Ovary (tissue), 9 donors: Measurements from ENCODE around the gene DOCK8. TPM values are rescaled to one million over a fixed set of nuclear protein-coding genes. Genes with fewer than 3 reads are reported as not detected.

Experiments
- DNase-seq, 5 donors: peaks; one replicate each; pipeline ENCODE4 v3.0.0-alpha.2; 2019 to 2020
- H3K27ac ChIP-seq, 2 donors: fragments of 200-600 bp; one replicate each; pipeline versions ENCODE4 v1.5.1 to v1.8.0; 2019 to 2022
- H3K27me3 ChIP-seq: fragments of 200-600 bp; one replicate; pipeline ENCODE4 v1.8.0; 2022
- H3K36me3 ChIP-seq: fragments of 200-600 bp; sonication (generic); one replicate; pipeline ENCODE4 v1.5.1; 2019
- H3K4me1 ChIP-seq: one replicate; pipeline ENCODE4 v1.8.1; 2013; ENCODE audit warnings: mild to moderate bottlenecking, moderate library complexity; ENCODE audit not compliant: insufficient read depth
- H3K4me3 ChIP-seq: fragments of 200-600 bp; sonication (generic); one replicate; pipeline ENCODE4 v1.5.1; 2017
- H3K9me3 ChIP-seq, 2 donors: fragments of 200-600 bp in 1 of 2; sonication (generic) in 1 of 2; one replicate each; pipeline versions ENCODE4 v1.5.1 to v1.8.1; 2013 to 2019; ENCODE audit warnings: mild to moderate bottlenecking in 1 of 2, moderate library complexity in 1 of 2
- CTCF ChIP-seq, 3 donors: fragments of 450-650 bp in 2 of 3; fragments of 200-600 bp in 1 of 3; IDR thresholded peaks; one replicate each; pipeline versions ENCODE4 v1.5.1 to v1.8.0; 2016 to 2022; ENCODE audit warnings: antibody characterized with exemption in 3 of 3, mild to moderate bottlenecking in 1 of 3
- EP300 ChIP-seq: sonication (generic); formaldehyde crosslinking; IDR thresholded peaks from one replicate; pipeline ENCODE4 v1.6.1; 2017; ENCODE audit warnings: antibody characterized with exemption
- POLR2A ChIP-seq: fragments of 450-650 bp; IDR thresholded peaks from one replicate; pipeline ENCODE4 v1.6.1; 2017; ENCODE audit warnings: antibody characterized with exemption, mild to moderate bottlenecking, moderate library complexity
- whole genome bisulfite sequencing, 3 donors: extraction: QIAGEN DNeasy Blood & Tissue Kit in 1 of 3; methylation state at CpG; one replicate each; pipeline versions ENCODE4 v1.1.5 to v1.1.7; 2013 to 2017; 5-methylcytosine and 5-hydroxymethylcytosine counted together
- intact Hi-C, 4 donors: fragments of 100-400 bp; cut with DNase I; formaldehyde crosslinking; loops; one replicate each; pipeline versions ENCODE4 v1.11.0 to v1.15.1; 2022 to 2023
- polyA plus RNA-seq, 2 donors: library from polyadenylated mRNA; stranded (reverse); fragments of 200-250 nt in 1 of 2; fragments of 350-450 nt in 1 of 2; fragmentation: Illumina TruSeq in 1 of 2; extraction: RNeasy Lipid Tissue Mini Kit (QIAGEN cat#74804) in 1 of 2; gene quantifications; one replicate each; pipeline ENCODE4 v1.2.3, GENCODE V29; 2013 to 2014
- total RNA-seq, 7 donors: library from RNA; depleted of rRNA in 2 of 7; stranded (reverse); fragments of >200 nt in 2 of 7; fragmentation: NEBNext Ultra II Directional in 3 of 7; extraction: Animal tissue kit (Norgen Biotek cat#: 25700) in 3 of 7; gene quantifications; one replicate each; pipeline versions ENCODE4 v1.1.0 to v1.2.4, GENCODE V29; 2016 to 2023
- donor health status: DM: no; HTN: no; CAD: no; lungs with moderate emphysema.
- donor health status: DM: no; HTN: no; CAD: no.
- donor health status: Bipolar disorder and iron deficiency.
- donor health status: DM: yes; HTN: yes; CAD: no.
- donor health status: DM: no; HTN: no; CAD: no.
- donor health status: DM: yes; HTN: yes; CAD: no.

The DOCK8 gene
- total and polyA plus RNA-seq, 9 donors: 1.4 to 12.2 (median 7.3) TPM

DNA sequence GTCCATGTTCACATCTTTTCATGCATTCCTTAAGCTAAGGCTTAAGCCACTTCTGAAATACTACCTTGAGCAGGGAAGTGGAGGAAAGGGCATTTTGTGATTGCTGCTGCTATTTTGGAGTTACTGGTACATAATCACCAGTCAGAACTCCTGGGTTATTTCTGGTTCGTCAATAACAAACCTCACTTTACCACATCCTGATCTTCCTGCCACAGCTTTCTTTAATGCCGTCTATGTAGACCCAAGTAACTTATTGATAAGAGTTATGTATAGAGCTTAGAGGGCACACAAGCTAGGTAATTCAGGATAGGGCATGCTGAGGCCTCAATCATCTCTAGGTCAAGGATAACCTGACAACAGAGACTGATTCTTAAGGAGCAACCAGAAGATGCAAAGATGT, 120.7 kb downstream of the DOCK8 start:
- WGBS, 3 donors: 72 to 89% (median 74%) methylated on average over 2 of the region's 2 CpGs
- H3K27ac ChIP-seq: no peak overlapping the region
- H3K27me3 ChIP-seq: no peaks in the 10 kb centered on the region
- intact Hi-C loops: no loop called here
- no peak for DNase-seq
- H3K9me3 ChIP-seq: no peaks in the 10 kb centered on the region
- no peaks in the 10 kb centered on the region for H3K36me3 ChIP-seq
- TF ChIP-seq POLR2A: no peak
- TF ChIP-seq CTCF (IDR thresholded peaks at IDR 0.05): no peak
- no peak for TF ChIP-seq EP300
- no peak overlapping the region for H3K4me3 ChIP-seq
- H3K4me1 ChIP-seq: peaks cover 2% of the 10 kb centered on the region

DNA sequence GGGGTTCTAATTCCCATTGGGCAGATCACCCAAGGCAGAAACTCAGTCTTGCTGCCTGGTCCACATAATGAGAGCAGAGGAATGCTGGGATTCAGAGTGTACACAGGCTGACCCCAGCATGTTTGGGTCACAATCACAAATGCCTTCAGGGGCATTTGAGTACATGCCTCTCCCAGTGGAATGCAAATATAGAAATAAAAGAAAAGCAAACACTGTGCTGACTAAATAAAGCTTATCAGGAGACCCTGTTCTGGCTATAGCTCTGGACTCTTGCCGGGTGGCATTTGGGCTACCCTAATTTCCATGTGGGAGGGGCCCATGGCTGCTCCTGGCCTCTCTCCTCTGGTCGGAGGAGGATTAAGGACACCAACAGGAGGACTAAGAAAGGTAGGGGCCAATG, 121.4 kb downstream of the DOCK8 start:
- DNase-seq: no peak
- WGBS, 3 donors: 5 to 24% (median 16%) methylated on average over 2 of the region's 2 CpGs
- no peaks in the 10 kb centered on the region for H3K9me3 ChIP-seq
- intact Hi-C loops: no loop called here
- no peaks in the 10 kb centered on the region for H3K27me3 ChIP-seq
- H3K27ac ChIP-seq: no peak overlapping the region
- H3K36me3 ChIP-seq: no peaks in the 10 kb centered on the region
- H3K4me3 ChIP-seq: no peak overlapping the region
- no peak for TF ChIP-seq POLR2A
- TF ChIP-seq EP300: no peak
- no peak for TF ChIP-seq CTCF (IDR thresholded peaks at IDR 0.05)
- H3K4me1 ChIP-seq: peaks cover 2% of the 10 kb centered on the region

GRCh38 chr9:338602-339001, 123.9 kb downstream of the DOCK8 start:
- H3K4me1 ChIP-seq: peaks cover 2% of the 10 kb centered on the region
- H3K27ac ChIP-seq: no peak overlapping the region
- WGBS, 3 donors: 64 to 78% (median 71%) methylated on average over 6 of the region's 6 CpGs
- H3K36me3 ChIP-seq: no peaks in the 10 kb centered on the region
- no peak overlapping the region for H3K4me3 ChIP-seq
- no peak for TF ChIP-seq CTCF (IDR thresholded peaks at IDR 0.05)
- TF ChIP-seq EP300: no peak
- no peak for TF ChIP-seq POLR2A
- no peak for DNase-seq
- no peaks in the 10 kb centered on the region for H3K27me3 ChIP-seq
- intact Hi-C loops: no loop called here
- H3K9me3 ChIP-seq: no peaks in the 10 kb centered on the region

- TF ChIP-seq EP300: no peak
- no peak for TF ChIP-seq POLR2A
- TF ChIP-seq CTCF (IDR thresholded peaks at IDR 0.05): no peak
- intact Hi-C loops: no loop called here
- Histone ChIP-seq H3K27me3 (no peaks in the 10 kb centered on the region), H3K9me3 (no peaks in the 10 kb centered on the region), H3K4me3 (no peak overlapping the region), H3K27ac (no peak overlapping the region), H3K36me3 (no peaks in the 10 kb centered on the region), H3K4me1 (peaks cover 2% of the 10 kb centered on the region)
- WGBS, 3 donors: 81 to 89% (median 88%) methylated on average over 9 of the region's 9 CpGs
- DNase-seq: no peak
Observed at GRCh38 chr9:341634-342421, 127.2 kb downstream of the DOCK8 start.
